BJ (cell line): ENCODE data around the gene METTL15. TPM values are rescaled to one million over a fixed set of nuclear protein-coding genes. Genes with fewer than 3 reads are reported as not detected.
"Not testable (repeated sequence)": the region's sequence is repeated elsewhere in the genome, so short reads cannot be mapped to it uniquely, and the experiment has no call there.

Source experiments
- CTCF ChIA-PET: fragments of 350-600 bp; formaldehyde crosslinking; extraction: SDS; loops from one replicate; lab custom pipeline; 2021; ENCODE audit warnings: antibody characterized with exemption, inconsistent platforms; lab: Yijun Ruan, JAX
- POLR2A ChIA-PET: fragments of 300-600 bp; sonication (Branson Sonifier 250); formaldehyde crosslinking; extraction: SDS; loops from one replicate; lab custom pipeline; 2021; ENCODE audit warnings: antibody characterized with exemption; lab: Charles Lee
- DNase-seq: peaks from one replicate; pipeline ENCODE4 v3.0.0-alpha.2; 2011; ENCODE audit warnings: low read depth
- H3K27me3 ChIP-seq: 2 replicates; pipeline ENCODE4 v1.6.0; 2011; ENCODE audit warnings: low read length; ENCODE audit not compliant: control insufficient read depth, insufficient read depth
- H3K36me3 ChIP-seq: 2 replicates; pipeline ENCODE4 v1.5.1; 2011; ENCODE audit warnings: low read length; ENCODE audit not compliant: control insufficient read depth, insufficient read depth
- H3K4me3 ChIP-seq: 2 replicates; pipeline ENCODE4 v1.5.1; 2011; ENCODE audit warnings: low read depth, mild to moderate bottlenecking, control low read depth, low read length
- polyA plus RNA-seq: library from polyadenylated mRNA; depleted of rRNA; stranded (reverse); fragments of >200 nt; gene quantifications from 2 replicates; pipeline ENCODE4 v1.2.3, GENCODE V29; 2011
- TF ChIP-seq, protein P1 (sequence below): IDR thresholded peaks from 2 replicates; pipeline ENCODE4 v1.5.1; 2011; ENCODE audit warnings: low read depth, mild to moderate bottlenecking, control low read depth, inconsistent platforms, low read length, moderate library complexity; ENCODE audit not compliant: insufficient read depth

The METTL15 gene
- polyA plus RNA-seq, 1 experiment, result 7.0 TPM

- TF ChIP-seq, protein P1, sequence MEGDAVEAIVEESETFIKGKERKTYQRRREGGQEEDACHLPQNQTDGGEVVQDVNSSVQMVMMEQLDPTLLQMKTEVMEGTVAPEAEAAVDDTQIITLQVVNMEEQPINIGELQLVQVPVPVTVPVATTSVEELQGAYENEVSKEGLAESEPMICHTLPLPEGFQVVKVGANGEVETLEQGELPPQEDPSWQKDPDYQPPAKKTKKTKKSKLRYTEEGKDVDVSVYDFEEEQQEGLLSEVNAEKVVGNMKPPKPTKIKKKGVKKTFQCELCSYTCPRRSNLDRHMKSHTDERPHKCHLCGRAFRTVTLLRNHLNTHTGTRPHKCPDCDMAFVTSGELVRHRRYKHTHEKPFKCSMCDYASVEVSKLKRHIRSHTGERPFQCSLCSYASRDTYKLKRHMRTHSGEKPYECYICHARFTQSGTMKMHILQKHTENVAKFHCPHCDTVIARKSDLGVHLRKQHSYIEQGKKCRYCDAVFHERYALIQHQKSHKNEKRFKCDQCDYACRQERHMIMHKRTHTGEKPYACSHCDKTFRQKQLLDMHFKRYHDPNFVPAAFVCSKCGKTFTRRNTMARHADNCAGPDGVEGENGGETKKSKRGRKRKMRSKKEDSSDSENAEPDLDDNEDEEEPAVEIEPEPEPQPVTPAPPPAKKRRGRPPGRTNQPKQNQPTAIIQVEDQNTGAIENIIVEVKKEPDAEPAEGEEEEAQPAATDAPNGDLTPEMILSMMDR, result no peak
- ChIA-PET POLR2A (no interaction called here), CTCF (no interaction called here)
- DNase-seq, result no peak
- H3K4me3 ChIP-seq, result no peak overlapping the region
- H3K36me3 ChIP-seq, result no peaks in the 10 kb centered on the region
- H3K27me3 ChIP-seq, result no peaks in the 10 kb centered on the region
Observed at GRCh38 chr11:28117712-28118111, 9.5 kb downstream of the METTL15 start.

DNA sequence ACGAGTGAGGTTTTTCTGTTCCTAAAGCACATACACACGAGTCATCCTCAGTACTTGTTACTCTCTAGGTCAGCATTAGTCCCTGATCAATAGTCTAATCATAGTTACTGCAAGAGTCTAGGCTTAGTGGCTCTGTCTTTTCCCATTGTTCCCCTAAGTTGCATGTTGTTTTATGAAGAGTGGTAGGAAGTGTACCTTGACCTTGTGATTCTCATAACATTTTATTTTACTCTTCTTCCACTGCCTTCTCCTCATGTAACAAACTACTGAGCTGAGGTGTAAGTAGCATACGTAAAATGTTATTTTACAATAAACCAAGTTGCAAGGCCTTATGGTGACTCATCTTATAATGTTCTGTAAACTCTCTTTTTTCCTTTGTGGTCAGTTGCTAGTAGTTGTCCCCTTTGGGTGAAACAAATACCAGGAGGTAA, 15.0 kb downstream of the METTL15 start:
- no peaks in the 10 kb centered on the region for H3K27me3 ChIP-seq
- no peak overlapping the region for H3K4me3 ChIP-seq
- ChIA-PET CTCF (interaction anchor here (1.2 kb wide), 1 partner anchor 22 kb away, joined by 3 read pairs; no protein-coding TSS in a partner anchor), POLR2A (no interaction called here)
- TF ChIP-seq, protein P1, result no peak
- DNase-seq, result no peak
- H3K36me3 ChIP-seq, result peaks cover 2% of the 10 kb centered on the region; the same call in 1 of the 2 replicates

DNA sequence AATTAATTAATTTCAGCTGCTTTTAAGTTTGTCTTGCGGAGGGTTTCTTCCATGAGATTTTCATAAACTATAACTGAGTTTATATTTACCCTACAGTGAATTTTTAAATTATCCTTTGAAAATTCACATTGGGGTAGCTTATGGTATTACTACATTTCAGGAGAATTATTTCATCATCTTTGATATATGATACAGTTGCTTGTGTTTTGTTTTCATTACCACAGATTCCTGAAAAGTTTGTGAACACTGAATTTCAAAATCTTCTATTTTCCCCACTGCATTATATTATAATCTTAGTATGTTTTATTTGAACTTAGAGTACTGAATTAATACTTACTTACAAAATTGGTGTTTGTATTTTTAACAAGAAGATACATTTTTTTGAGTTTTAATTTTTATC, 24.4 kb downstream of the METTL15 start:
- POLR2A ChIA-PET, result interaction anchor here (1.1 kb wide), 1 partner anchor 26 kb away, joined by 4 read pairs; no protein-coding TSS in a partner anchor
- no peak overlapping the region for H3K4me3 ChIP-seq
- CTCF ChIA-PET, result no interaction called here
- TF ChIP-seq, protein P1, result no peak
- no peaks in the 10 kb centered on the region for H3K27me3 ChIP-seq
- no peak for DNase-seq
- no peaks in the 10 kb centered on the region for H3K36me3 ChIP-seq

- POLR2A ChIA-PET, result no interaction called here
- DNase-seq, result no peak
Observed at GRCh38 chr11:28133146-28133545, 25.0 kb downstream of the METTL15 start.

DNA sequence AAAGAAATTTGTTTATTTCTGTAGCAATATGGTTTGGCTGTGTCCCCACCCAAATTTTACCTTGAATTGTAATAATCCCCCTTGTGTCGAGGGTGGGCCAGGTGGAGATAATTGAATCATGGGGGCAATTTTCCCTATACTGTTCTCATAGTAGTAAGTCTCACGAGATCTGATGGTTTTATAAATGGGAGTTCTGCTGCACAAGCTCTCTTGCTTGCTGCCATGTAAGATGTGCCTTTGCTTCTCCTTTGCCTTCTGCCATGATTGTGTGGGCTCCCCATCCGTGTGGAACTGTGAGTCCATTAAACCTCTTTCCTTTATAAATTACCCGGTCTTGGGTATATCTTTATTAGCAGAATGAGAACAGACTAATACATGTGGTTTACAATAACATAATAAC, 28.0 kb downstream of the METTL15 start:
- H3K36me3 ChIP-seq, H3K27me3 ChIP-seq, POLR2A ChIA-PET, H3K4me3 ChIP-seq, CTCF ChIA-PET, DNase-seq: not testable (repeated sequence)

More at GRCh38 chr11:28133146-28133545, 25.0 kb downstream of the METTL15 start:
- CTCF ChIA-PET, result interaction anchor here (0.6 kb wide), 1 partner anchor 428 kb away, joined by 3 read pairs; no protein-coding TSS in a partner anchor
- no peak overlapping the region for H3K4me3 ChIP-seq
- no peaks in the 10 kb centered on the region for H3K36me3 ChIP-seq
- H3K27me3 ChIP-seq, result no peaks in the 10 kb centered on the region
- TF ChIP-seq, protein P1, result no peak

DNA sequence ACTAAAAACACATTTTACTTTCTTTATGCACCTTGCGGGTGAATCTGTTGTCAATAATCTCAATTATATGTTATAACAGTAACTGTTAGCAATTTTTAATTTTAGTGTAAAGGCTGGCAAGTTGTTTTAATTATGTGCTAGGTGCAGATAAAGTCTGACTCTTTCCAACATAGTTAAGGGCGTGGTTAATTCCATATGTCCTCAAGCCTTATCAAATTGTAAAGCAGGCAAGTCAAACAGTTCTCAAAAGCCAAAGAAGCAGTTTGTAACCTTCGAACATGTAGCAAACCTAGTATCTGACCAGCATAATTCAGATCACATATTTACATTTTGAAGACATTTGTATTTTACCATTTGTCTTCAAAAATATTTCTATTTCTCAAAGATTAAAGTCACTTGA, 29.2 kb downstream of the METTL15 start:
- ChIA-PET CTCF (no interaction called here), POLR2A (no interaction called here)
- Histone ChIP-seq H3K4me3 (no peak overlapping the region), H3K36me3 (peaks cover 3% of the 10 kb centered on the region), H3K27me3 (no peaks in the 10 kb centered on the region)
- TF ChIP-seq, protein P1, result no peak
- DNase-seq, result no peak
